Measurements from ENCODE around the gene SERTM1. TPM values are rescaled to one million over a fixed set of nuclear protein-coding genes. Genes with fewer than 3 reads are reported as not detected.
A peak's percentile ranks its signal among the peaks of the same experiment; 100 is the strongest.

The SERTM1 gene
- total RNA-seq, 4 donors from 2014 or later: 1.3 to 6.6 (median 4.0) TPM

DNA sequence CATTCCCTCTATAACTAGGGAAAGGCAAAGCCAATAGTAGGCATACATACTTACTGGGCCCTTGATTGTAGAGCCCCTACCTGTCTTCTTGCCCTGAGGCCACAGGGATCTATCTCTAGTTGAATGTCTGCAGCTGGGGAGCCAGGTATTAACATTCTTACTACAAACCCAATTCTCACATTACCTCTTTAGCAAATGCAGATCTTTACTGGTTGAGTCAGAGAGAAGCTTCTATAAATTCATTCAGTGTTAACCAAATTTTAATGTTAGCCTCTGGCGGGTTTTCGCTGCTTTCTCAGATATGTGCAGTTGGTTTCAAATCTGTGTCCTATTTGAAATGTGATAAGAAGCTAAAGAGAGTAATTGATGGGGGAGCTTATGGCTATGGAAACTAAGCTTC, 43.2 kb downstream of the SERTM1 start:
- WGBS, 2 donors: 96 to 97% methylated on average over 2 of the region's 2 CpGs
- no peak for DNase-seq
- H3K4me1 ChIP-seq: no peaks in the 10 kb centered on the region
- intact Hi-C loops (cut with DNase I): no loop called here
- no peak overlapping the region for H3K4me3 ChIP-seq (replicated peaks in 1 of 3)
- no peaks in the 10 kb centered on the region for H3K27me3 ChIP-seq
- H3K36me3 ChIP-seq: no peaks in the 10 kb centered on the region
- no peaks in the 10 kb centered on the region for H3K9me3 ChIP-seq
- H3K27ac ChIP-seq: no peak overlapping the region
- TF ChIP-seq CTCF (IDR thresholded peaks at IDR 0.05) (no peak), POLR2A (IDR thresholded peaks at IDR 0.05) (no peak)

- Histone ChIP-seq H3K36me3 (no peaks in the 10 kb centered on the region), H3K27me3 (no peaks in the 10 kb centered on the region), H3K9me3 (no peaks in the 10 kb centered on the region), H3K4me3 (replicated peaks in 1 of 3) (no peak overlapping the region), H3K4me1 (no peaks in the 10 kb centered on the region), H3K27ac (no peak overlapping the region)
- intact Hi-C loops (cut with DNase I): no loop called here
- WGBS, 2 donors: 88 to 90% methylated on average over 3 of the region's 3 CpGs
- DNase-seq: no peak
- TF ChIP-seq POLR2A (IDR thresholded peaks at IDR 0.05) (no peak), CTCF (IDR thresholded peaks at IDR 0.05) (no peak)
Measured at GRCh38 chr13:36717966-36718545, 44.2 kb downstream of the SERTM1 start.

- no peak for DNase-seq
- H3K9me3 ChIP-seq: no peaks in the 10 kb centered on the region
- no peaks in the 10 kb centered on the region for H3K27me3 ChIP-seq
- no peaks in the 10 kb centered on the region for H3K4me1 ChIP-seq
- 94 to 96% methylated on average over 4 of the region's 4 CpGs for WGBS, 2 donors
- H3K36me3 ChIP-seq: no peaks in the 10 kb centered on the region
- intact Hi-C loops (cut with DNase I): no loop called here
- no peak overlapping the region for H3K4me3 ChIP-seq (replicated peaks in 1 of 3)
- H3K27ac ChIP-seq: no peak overlapping the region
- TF ChIP-seq CTCF (IDR thresholded peaks at IDR 0.05): no peak
- TF ChIP-seq POLR2A (IDR thresholded peaks at IDR 0.05): no peak
Measured at GRCh38 chr13:36718686-36719085, 44.9 kb downstream of the SERTM1 start.

DNA sequence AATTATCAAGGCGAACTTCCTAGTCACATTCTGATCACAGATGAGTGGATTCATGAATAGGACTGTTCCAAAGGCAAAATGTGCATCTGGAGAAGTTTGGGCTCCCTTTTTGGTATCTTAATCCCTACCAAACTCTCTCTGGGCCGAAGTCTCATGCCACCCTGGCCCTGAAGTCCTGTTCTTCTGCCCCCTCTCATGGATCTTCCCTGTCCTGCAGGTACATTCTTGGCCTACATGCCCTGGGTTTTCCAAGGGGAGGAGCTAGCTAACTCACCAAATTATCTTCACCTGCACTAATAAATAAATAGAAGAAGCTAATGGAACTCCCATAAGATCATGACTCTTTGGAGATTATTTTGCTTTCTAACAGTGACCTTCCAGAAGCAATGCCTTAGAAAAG, 50.3 kb downstream of the SERTM1 start:
- no peak for DNase-seq
- intact Hi-C loops (cut with DNase I): no loop called here
- TF ChIP-seq CTCF (IDR thresholded peaks at IDR 0.05) (peak in 1 of 6 experiments; percentile 3), POLR2A (IDR thresholded peaks at IDR 0.05) (no peak)
- no peak overlapping the region for H3K27ac ChIP-seq
- no peaks in the 10 kb centered on the region for H3K27me3 ChIP-seq
- 87 to 88% methylated on average over 2 of the region's 2 CpGs for WGBS, 2 donors
- H3K4me3 ChIP-seq (replicated peaks in 1 of 3): no peak overlapping the region
- H3K9me3 ChIP-seq: no peaks in the 10 kb centered on the region
- H3K36me3 ChIP-seq: no peaks in the 10 kb centered on the region
- no peaks in the 10 kb centered on the region for H3K4me1 ChIP-seq

- no peak overlapping the region for H3K4me3 ChIP-seq (replicated peaks in 1 of 3)
- H3K9me3 ChIP-seq: no peaks in the 10 kb centered on the region
- TF ChIP-seq CTCF (IDR thresholded peaks at IDR 0.05): no peak
- no peak for TF ChIP-seq POLR2A (IDR thresholded peaks at IDR 0.05)
- no peaks in the 10 kb centered on the region for H3K4me1 ChIP-seq
- intact Hi-C loops (cut with DNase I): no loop called here
- DNase-seq: no peak
- no peaks in the 10 kb centered on the region for H3K27me3 ChIP-seq
- no peaks in the 10 kb centered on the region for H3K36me3 ChIP-seq
- WGBS, 2 donors: 94 to 95% methylated on average over 2 of the region's 2 CpGs
- H3K27ac ChIP-seq: no peak overlapping the region
Measured at GRCh38 chr13:36725936-36726335, 52.1 kb downstream of the SERTM1 start.

Measured in thyroid gland (tissue), 4 donors.